Transverse colon (tissue), 3 donors: Measurements from ENCODE around the gene KCNH6.

Experiments used
- CTCF ChIP-seq, 5 experiments: fragments of 200-600 bp in 3 of 5; fragments of 450-650 bp in 2 of 5; sonication (generic) in 3 of 5; IDR thresholded peaks; 1 replicate in 2 of 5; 2 replicates in 3 of 5; pipeline ENCODE4 v1.5.1; 2016 to 2017; ENCODE audit warnings: antibody characterized with exemption in 5 of 5, inconsistent platforms in 3 of 5, mild to moderate bottlenecking in 2 of 5, moderate library complexity in 1 of 5
- EP300 ChIP-seq: sonication (generic); formaldehyde crosslinking; IDR thresholded peaks from one replicate; pipeline ENCODE4 v1.6.1; 2017; ENCODE audit warnings: antibody characterized with exemption, low read depth
- POLR2A ChIP-seq: fragments of 450-650 bp; IDR thresholded peaks from one replicate; pipeline ENCODE4 v1.6.1; 2016; ENCODE audit warnings: antibody characterized with exemption, mild to moderate bottlenecking, moderate library complexity

GRCh38 chr17:63552211-63552610 is 29.1 kb downstream of the KCNH6 start:
- no peak for TF ChIP-seq CTCF (IDR thresholded peaks at IDR 0.05)
- no peak for TF ChIP-seq POLR2A
- no peak for TF ChIP-seq EP300
